CD4-positive, alpha-beta T cell treated with Interleukin-10 for 1 hour (primary cell): ENCODE results near the gene PODXL2.
A peak's percentile ranks its signal among the peaks of the same experiment; 100 is the strongest.
"Not testable (repeated sequence)": the region's sequence is repeated elsewhere in the genome, so short reads cannot be mapped to it uniquely, and the experiment has no call there.

Source experiments
- DNase-seq: peaks from one replicate; pipeline ENCODE4 v3.0.0-alpha.2; 2020

PODXL2 gene

GRCh38 chr3:127630811-127631714 is 2.1 kb downstream of the PODXL2 start:
- DNase-seq: no peak

- no peak for DNase-seq
These were observed 3.2 kb downstream of the PODXL2 start for GRCh38 chr3:127632035-127632820.

- DNase-seq: no peak
These were observed 5.7 kb downstream of the PODXL2 start for GRCh38 chr3:127634653-127635052.

- peak; percentile 37 for DNase-seq
These were observed 8.6 kb downstream of the PODXL2 start for GRCh38 chr3:127637546-127637945.

- no peak for DNase-seq
These were observed 9.0 kb downstream of the PODXL2 start for GRCh38 chr3:127637971-127638370.

GRCh38 chr3:127639173-127640041 is 10.4 kb downstream of the PODXL2 start:
- DNase-seq: no peak

- DNase-seq: no peak
These were observed 11.0 kb downstream of the PODXL2 start for GRCh38 chr3:127640042-127640355.

- no peak for DNase-seq
These were observed 15.8 kb downstream of the PODXL2 start for GRCh38 chr3:127644641-127645370.

- DNase-seq: no peak
These were observed 16.5 kb downstream of the PODXL2 start for GRCh38 chr3:127645371-127646015.

- DNase-seq: no peak
These were observed 17.6 kb downstream of the PODXL2 start for GRCh38 chr3:127646501-127647046.

- no peak for DNase-seq
These were observed 18.3 kb downstream of the PODXL2 start for GRCh38 chr3:127647166-127647844.

GRCh38 chr3:127647845-127648204 is 18.8 kb downstream of the PODXL2 start:
- DNase-seq: no peak

- no peak for DNase-seq
These were observed 21.3 kb downstream of the PODXL2 start for GRCh38 chr3:127650236-127650635.

GRCh38 chr3:127651516-127652172 is 22.7 kb downstream of the PODXL2 start:
- DNase-seq: no peak

- peak; percentile 51 for DNase-seq
These were observed 23.4 kb downstream of the PODXL2 start for GRCh38 chr3:127652246-127652995.

- no peak for DNase-seq
These were observed 25.4 kb downstream of the PODXL2 start for GRCh38 chr3:127654374-127654773.

GRCh38 chr3:127654993-127655392 is 26.0 kb downstream of the PODXL2 start:
- not testable (repeated sequence) for DNase-seq

- no peak for DNase-seq
These were observed 26.7 kb downstream of the PODXL2 start for GRCh38 chr3:127655641-127656040.

- no peak for DNase-seq
These were observed 27.9 kb downstream of the PODXL2 start for GRCh38 chr3:127656906-127657305.

- no peak for DNase-seq
These were observed 29.2 kb downstream of the PODXL2 start for GRCh38 chr3:127658234-127658633.
